OCI-M1 (cell line): ENCODE results near the gene KRTAP5-6.

ENCODE experiments used
- DNase-seq: peaks from one replicate; lab custom pipeline; 2025; lab: John Stamatoyannopoulos, UW

KRTAP5-6 gene

GRCh38 chr11:1696608-1697570 is at the start of gene KRTAP5-6:
Gene KRTAP5-6 (plus strand): TSS chr11:1697195. CDS start chr11:1697246, 51 bp downstream.
- no peak for DNase-seq

GRCh38 chr11:1647901-1648652 is 48.9 kb upstream of the KRTAP5-6 start:
- no peak for DNase-seq

GRCh38 chr11:1648653-1649420 is 48.2 kb upstream of the KRTAP5-6 start:
- DNase-seq, result no peak

GRCh38 chr11:1650034-1650917 is 46.7 kb upstream of the KRTAP5-6 start:
- no peak for DNase-seq

GRCh38 chr11:1650918-1651262 is 46.1 kb upstream of the KRTAP5-6 start:
- DNase-seq, result no peak

- no peak for DNase-seq
These were observed 45.5 kb upstream of the KRTAP5-6 start for GRCh38 chr11:1651411-1651980.

GRCh38 chr11:1652026-1652425 is 45.0 kb upstream of the KRTAP5-6 start:
- no peak for DNase-seq

GRCh38 chr11:1652442-1652770 is 44.6 kb upstream of the KRTAP5-6 start:
- DNase-seq, result no peak

GRCh38 chr11:1652771-1653540 is 44.0 kb upstream of the KRTAP5-6 start:
- peak; percentile 75 for DNase-seq

- DNase-seq, result no peak
These were observed 43.2 kb upstream of the KRTAP5-6 start for GRCh38 chr11:1653541-1654387.

- peak; percentile 64 for DNase-seq
These were observed 42.4 kb upstream of the KRTAP5-6 start for GRCh38 chr11:1654388-1655167.

- no peak for DNase-seq
These were observed 41.6 kb upstream of the KRTAP5-6 start for GRCh38 chr11:1655168-1656060.

GRCh38 chr11:1656061-1656441 is 40.9 kb upstream of the KRTAP5-6 start:
- no peak for DNase-seq

GRCh38 chr11:1656670-1657069 is 40.3 kb upstream of the KRTAP5-6 start:
- no peak for DNase-seq

- no peak for DNase-seq
These were observed 37.5 kb upstream of the KRTAP5-6 start for GRCh38 chr11:1659506-1659905.

- DNase-seq, result no peak
These were observed 36.7 kb upstream of the KRTAP5-6 start for GRCh38 chr11:1660111-1660867.
